Endothelial cell of hepatic sinusoid (primary cell): ENCODE results near the gene TEX35.
"Not testable (repeated sequence)": the region's sequence is repeated elsewhere in the genome, so short reads cannot be mapped to it uniquely, and the experiment has no call there.

Source experiments
- in situ Hi-C: cut with HindIII; loops from 2 replicates; pipeline ENCODE4 v1.10.0; 2017; ENCODE audit warnings: low sequenced_read_pairs

Gene TEX35

GRCh38 chr1:178538192-178538916, 25.4 kb downstream of the TEX35 start:
- in situ Hi-C loops, result loop anchor here (25.0 kb wide), 1 partner anchor 224 kb away; no protein-coding TSS in a partner anchor

GRCh38 chr1:178539291-178539690, 26.4 kb downstream of the TEX35 start:
- in situ Hi-C loops, result loop anchor here (25.0 kb wide), 1 partner anchor 223 kb away; no protein-coding TSS in a partner anchor

GRCh38 chr1:178540204-178540603, 27.3 kb downstream of the TEX35 start:
- in situ Hi-C loops, result loop anchor here (25.0 kb wide), 1 partner anchor 222 kb away; no protein-coding TSS in a partner anchor

- in situ Hi-C loops, result loop anchor here (25.0 kb wide), 1 partner anchor 222 kb away; no protein-coding TSS in a partner anchor
Measured at GRCh38 chr1:178540646-178541045, 27.7 kb downstream of the TEX35 start.

- in situ Hi-C loops, result loop anchor here (25.0 kb wide), 1 partner anchor 221 kb away; no protein-coding TSS in a partner anchor
Measured at GRCh38 chr1:178541379-178541778, 28.5 kb downstream of the TEX35 start.

- in situ Hi-C loops, result loop anchor here (25.0 kb wide), 1 partner anchor 220 kb away; no protein-coding TSS in a partner anchor
Measured at GRCh38 chr1:178541829-178542553, 29.1 kb downstream of the TEX35 start.

- in situ Hi-C loops, result loop anchor here (25.0 kb wide), 1 partner anchor 220 kb away; no protein-coding TSS in a partner anchor
Measured at GRCh38 chr1:178542554-178543289, 29.8 kb downstream of the TEX35 start.

GRCh38 chr1:178543290-178543607, 30.3 kb downstream of the TEX35 start:
- in situ Hi-C loops, result loop anchor here (25.0 kb wide), 1 partner anchor 219 kb away; no protein-coding TSS in a partner anchor

- in situ Hi-C loops, result loop anchor here (25.0 kb wide), 1 partner anchor 218 kb away; no protein-coding TSS in a partner anchor
Measured at GRCh38 chr1:178544531-178544930, 31.6 kb downstream of the TEX35 start.

- in situ Hi-C loops, result loop anchor here (25.0 kb wide), 1 partner anchor 214 kb away; no protein-coding TSS in a partner anchor
Measured at GRCh38 chr1:178548108-178548507, 35.2 kb downstream of the TEX35 start.

- in situ Hi-C loops, result no loop called here
Measured at GRCh38 chr1:178551307-178551706, 38.4 kb downstream of the TEX35 start.

- in situ Hi-C loops, result no loop called here
Measured at GRCh38 chr1:178551940-178552339, 39.0 kb downstream of the TEX35 start.

- in situ Hi-C loops, result no loop called here
Measured at GRCh38 chr1:178552856-178553255, 39.9 kb downstream of the TEX35 start.

GRCh38 chr1:178554351-178554750, 41.4 kb downstream of the TEX35 start:
- in situ Hi-C loops, result not testable (repeated sequence)

- in situ Hi-C loops, result not testable (repeated sequence)
Measured at GRCh38 chr1:178555613-178556012, 42.7 kb downstream of the TEX35 start.

GRCh38 chr1:178558816-178559215, 45.9 kb downstream of the TEX35 start:
- in situ Hi-C loops, result not testable (repeated sequence)

- in situ Hi-C loops, result no loop called here
Measured at GRCh38 chr1:178560871-178561376, 48.0 kb downstream of the TEX35 start.

- in situ Hi-C loops, result no loop called here
Measured at GRCh38 chr1:178563099-178563820, 50.4 kb downstream of the TEX35 start.

- in situ Hi-C loops, result no loop called here
Measured at GRCh38 chr1:178564086-178564782, 51.3 kb downstream of the TEX35 start.
